Measurements from ENCODE around the gene PHACTR1. TPM values are rescaled to one million over a fixed set of nuclear protein-coding genes. Genes with fewer than 3 reads are reported as not detected.
A peak's percentile ranks its signal among the peaks of the same experiment; 100 is the strongest.

The PHACTR1 gene
- total RNA-seq, 2 donors from 2014 or later, result 2.8 to 6.3 TPM

GRCh38 chr6:13281686-13282085, 565.1 kb downstream of the PHACTR1 start:
- peaks cover 5% of the 10 kb centered on the region for H3K4me1 ChIP-seq (ENCODE audit: control insufficient read depth, insufficient read depth, low read length)
- DNase-seq, result peak; percentile 61
- H3K4me3 ChIP-seq (ENCODE audit: low read length), result no peak overlapping the region
- H3K27me3 ChIP-seq (ENCODE audit: control insufficient read depth, insufficient read depth, low read length, poor library complexity, severe bottlenecking), result no peaks in the 10 kb centered on the region
- no peak overlapping the region for H3K27ac Mint-ChIP-seq
- H3K9me3 Mint-ChIP-seq, result peaks cover 9% of the 10 kb centered on the region
- peaks cover 10% of the 10 kb centered on the region for H3K9me3 ChIP-seq (ENCODE audit: control insufficient read depth, low read length)
- no peak overlapping the region for H3K27ac ChIP-seq (ENCODE audit: low read depth, low read length)
- peaks cover 12% of the 10 kb centered on the region for H3K36me3 Mint-ChIP-seq (ENCODE audit: low read depth)
- 90 to 97% methylated on average over 6 to 9 of the region's 9 CpGs for WGBS, 2 experiments (ENCODE audit: insufficient coverage in 1 of 2, insufficient read length in 1 of 2)
- no peak overlapping the region for H3K9ac ChIP-seq (ENCODE audit: extremely low read depth, low read length, poor library complexity, severe bottlenecking)
- no peak for TF ChIP-seq CTCF (conservative IDR thresholded peaks at IDR 0.05)
- H3K4me3 Mint-ChIP-seq, result no peak overlapping the region
- H3K27me3 Mint-ChIP-seq (ENCODE audit: insufficient read depth), result no peaks in the 10 kb centered on the region
- H3K36me3 ChIP-seq (ENCODE audit: control insufficient read depth, insufficient read depth, low read length), result peaks cover 53% of the 10 kb centered on the region
- H3K4me1 Mint-ChIP-seq, result peaks cover 9% of the 10 kb centered on the region

- H3K36me3 ChIP-seq (ENCODE audit: control insufficient read depth, insufficient read depth, low read length), result peaks cover 56% of the 10 kb centered on the region
- peaks cover 9% of the 10 kb centered on the region for H3K4me1 Mint-ChIP-seq
- H3K4me1 ChIP-seq (ENCODE audit: control insufficient read depth, insufficient read depth, low read length), result peaks cover 5% of the 10 kb centered on the region
- TF ChIP-seq CTCF (conservative IDR thresholded peaks at IDR 0.05), result no peak
- no peaks in the 10 kb centered on the region for H3K27me3 ChIP-seq (ENCODE audit: control insufficient read depth, insufficient read depth, low read length, poor library complexity, severe bottlenecking)
- H3K27ac Mint-ChIP-seq, result no peak overlapping the region
- WGBS, 2 experiments (ENCODE audit: insufficient coverage in 1 of 2, insufficient read length in 1 of 2), result 81 to 83% methylated on average over 5 to 7 of the region's 8 CpGs
- no peak for DNase-seq
- no peak overlapping the region for H3K4me3 ChIP-seq (ENCODE audit: low read length)
- H3K36me3 Mint-ChIP-seq (ENCODE audit: low read depth), result peaks cover 21% of the 10 kb centered on the region
- H3K9me3 Mint-ChIP-seq, result peaks cover 18% of the 10 kb centered on the region
- H3K27ac ChIP-seq (ENCODE audit: low read depth, low read length), result no peak overlapping the region
- H3K4me3 Mint-ChIP-seq, result no peak overlapping the region
- H3K27me3 Mint-ChIP-seq (ENCODE audit: insufficient read depth), result no peaks in the 10 kb centered on the region
- H3K9ac ChIP-seq (ENCODE audit: extremely low read depth, low read length, poor library complexity, severe bottlenecking), result no peak overlapping the region
- H3K9me3 ChIP-seq (ENCODE audit: control insufficient read depth, low read length), result peaks cover 18% of the 10 kb centered on the region
Measured at GRCh38 chr6:13282393-13283069, 566.0 kb downstream of the PHACTR1 start.

DNA sequence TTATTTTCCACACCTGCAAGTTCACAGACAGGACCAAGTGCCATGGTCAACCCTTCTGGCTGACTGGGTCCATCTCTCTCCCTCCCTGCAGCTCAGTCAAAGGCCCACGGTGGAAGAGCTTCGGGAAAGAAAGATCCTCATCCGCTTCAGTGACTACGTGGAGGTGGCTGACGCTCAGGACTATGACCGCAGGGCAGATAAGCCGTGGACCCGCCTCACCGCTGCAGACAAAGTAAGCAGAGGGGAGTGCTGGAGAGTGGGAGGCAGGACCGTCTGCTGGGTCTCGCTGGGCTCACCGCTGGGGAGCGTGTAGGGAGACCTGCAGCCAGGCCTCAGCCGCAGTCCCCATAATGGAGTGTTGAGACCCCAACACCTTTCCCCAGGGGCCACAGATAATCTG, 566.8 kb downstream of the PHACTR1 start:
- peaks cover 23% of the 10 kb centered on the region for H3K9me3 Mint-ChIP-seq
- peaks cover 9% of the 10 kb centered on the region for H3K4me1 Mint-ChIP-seq
- H3K4me3 ChIP-seq (ENCODE audit: low read length), result no peak overlapping the region
- peaks cover 59% of the 10 kb centered on the region for H3K36me3 ChIP-seq (ENCODE audit: control insufficient read depth, insufficient read depth, low read length)
- no peaks in the 10 kb centered on the region for H3K27me3 ChIP-seq (ENCODE audit: control insufficient read depth, insufficient read depth, low read length, poor library complexity, severe bottlenecking)
- H3K9ac ChIP-seq (ENCODE audit: extremely low read depth, low read length, poor library complexity, severe bottlenecking), result no peak overlapping the region
- H3K27ac ChIP-seq (ENCODE audit: low read depth, low read length), result no peak overlapping the region
- peak overlapping the region; percentile 5 for H3K27ac Mint-ChIP-seq
- no peak overlapping the region for H3K4me3 Mint-ChIP-seq
- H3K9me3 ChIP-seq (ENCODE audit: control insufficient read depth, low read length), result peaks cover 26% of the 10 kb centered on the region
- WGBS, 2 experiments (ENCODE audit: insufficient coverage in 1 of 2, insufficient read length in 1 of 2), result 91 to 93% methylated on average over 13 to 14 of the region's 14 CpGs
- H3K27me3 Mint-ChIP-seq (ENCODE audit: insufficient read depth), result no peaks in the 10 kb centered on the region
- peaks cover 28% of the 10 kb centered on the region for H3K36me3 Mint-ChIP-seq (ENCODE audit: low read depth)
- DNase-seq, result no peak
- peaks cover 5% of the 10 kb centered on the region for H3K4me1 ChIP-seq (ENCODE audit: control insufficient read depth, insufficient read depth, low read length)
- no peak for TF ChIP-seq CTCF (conservative IDR thresholded peaks at IDR 0.05)
